Measurements from ENCODE around the gene COL19A1.
A peak's percentile ranks its signal among the peaks of the same experiment; 100 is the strongest.

COL19A1 gene

DNA sequence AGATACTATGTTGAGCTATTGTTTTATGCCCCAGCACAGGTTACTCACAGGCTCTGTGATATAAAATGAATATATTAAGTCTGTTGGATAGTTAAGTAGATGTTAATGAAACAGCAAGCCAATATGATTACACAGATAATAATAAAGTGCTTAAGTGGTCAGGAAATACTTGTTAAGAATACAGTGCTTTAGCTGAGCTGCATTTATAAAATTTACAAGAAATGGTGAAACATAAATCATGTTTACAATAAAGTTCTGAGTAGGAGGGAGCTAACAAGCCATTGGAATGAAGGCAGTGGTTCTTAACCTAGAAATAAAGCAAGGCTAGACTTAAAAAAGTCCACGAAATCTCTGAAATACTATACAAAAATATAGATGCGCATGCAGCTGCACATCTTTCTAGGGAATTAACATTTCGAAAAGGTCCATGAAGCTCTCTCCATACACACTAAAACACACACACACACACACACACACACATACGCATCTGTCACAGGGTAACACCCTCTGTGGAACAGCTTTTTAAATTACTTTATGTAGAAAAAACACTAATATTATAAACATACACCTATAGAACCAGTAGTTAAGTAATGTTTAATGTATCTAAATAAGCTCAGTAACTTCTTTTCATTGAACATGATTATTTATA, 349.2 kb downstream of the COL19A1 start:
- TF ChIP-seq MAX (IDR thresholded peaks at IDR 0.05) = no peak
- TF ChIP-seq CEBPB (IDR thresholded peaks at IDR 0.05) = no peak
- TF ChIP-seq RAD21 (IDR thresholded peaks at IDR 0.05; ENCODE audit: low read depth) = no peak
- no peak for TF ChIP-seq EGR1 (IDR thresholded peaks at IDR 0.05)
- TF ChIP-seq CREB1 (IDR thresholded peaks at IDR 0.05; ENCODE audit: low read depth) = no peak
- no peak for TF ChIP-seq ZBTB7A (IDR thresholded peaks at IDR 0.05; ENCODE audit: low read depth)
- no peak for TF ChIP-seq FOXM1 (IDR thresholded peaks at IDR 0.05; ENCODE audit: borderline replicate concordance, low read depth)
- TF ChIP-seq TAF1 (IDR thresholded peaks at IDR 0.05; ENCODE audit: low read depth) = no peak

GRCh38 chr6:70216767-70217166, 350.4 kb downstream of the COL19A1 start:
- TF ChIP-seq MAX (IDR thresholded peaks at IDR 0.05) = no peak

DNA sequence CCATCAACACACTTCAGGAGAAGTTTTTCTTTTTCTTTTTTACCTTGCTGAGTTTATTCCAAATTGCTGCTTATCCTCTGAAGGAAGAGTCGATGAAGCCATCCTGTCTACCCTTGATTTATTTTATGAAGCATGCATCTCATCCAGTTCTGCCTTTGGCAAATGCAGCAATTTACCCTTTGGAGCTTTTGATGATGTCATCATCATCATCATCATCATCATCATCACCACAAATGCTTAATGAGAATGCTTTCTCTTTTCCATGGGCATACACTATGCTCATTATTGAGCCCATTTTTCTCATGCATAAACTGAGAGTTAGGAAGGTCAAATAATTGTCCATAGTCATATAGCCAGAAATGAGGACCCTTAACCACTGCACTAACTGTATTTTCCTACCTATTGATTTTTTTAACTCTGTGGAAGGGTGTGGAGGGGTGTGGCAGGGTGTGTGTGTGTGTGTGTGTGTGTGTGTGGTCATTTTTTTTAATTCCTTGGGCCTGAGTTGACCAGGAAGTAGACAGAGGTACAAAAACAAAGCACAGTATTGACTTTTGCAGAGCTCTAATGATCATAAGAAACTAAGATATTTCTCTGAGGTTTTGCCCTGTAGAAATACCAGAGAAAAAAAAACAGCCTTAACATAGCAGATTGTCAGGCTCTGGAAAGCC, 353.7 kb downstream of the COL19A1 start:
- TF ChIP-seq MAX (IDR thresholded peaks at IDR 0.05) (no peak), CEBPB (IDR thresholded peaks at IDR 0.05) (no peak), YY1 (IDR thresholded peaks at IDR 0.05; ENCODE audit: low read depth) (no peak), TEAD4 (IDR thresholded peaks at IDR 0.05) (no peak)
- TF ChIP-seq, protein P1, sequence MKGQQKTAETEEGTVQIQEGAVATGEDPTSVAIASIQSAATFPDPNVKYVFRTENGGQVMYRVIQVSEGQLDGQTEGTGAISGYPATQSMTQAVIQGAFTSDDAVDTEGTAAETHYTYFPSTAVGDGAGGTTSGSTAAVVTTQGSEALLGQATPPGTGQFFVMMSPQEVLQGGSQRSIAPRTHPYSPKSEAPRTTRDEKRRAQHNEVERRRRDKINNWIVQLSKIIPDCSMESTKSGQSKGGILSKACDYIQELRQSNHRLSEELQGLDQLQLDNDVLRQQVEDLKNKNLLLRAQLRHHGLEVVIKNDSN (IDR thresholded peaks at IDR 0.05) = no peak

- no peak for TF ChIP-seq ZBTB7A (IDR thresholded peaks at IDR 0.05; ENCODE audit: low read depth)
- peak; percentile 77 for TF ChIP-seq RAD21 (IDR thresholded peaks at IDR 0.05; ENCODE audit: low read depth)
Observed at GRCh38 chr6:70221025-70221714, 354.8 kb downstream of the COL19A1 start.

DNA sequence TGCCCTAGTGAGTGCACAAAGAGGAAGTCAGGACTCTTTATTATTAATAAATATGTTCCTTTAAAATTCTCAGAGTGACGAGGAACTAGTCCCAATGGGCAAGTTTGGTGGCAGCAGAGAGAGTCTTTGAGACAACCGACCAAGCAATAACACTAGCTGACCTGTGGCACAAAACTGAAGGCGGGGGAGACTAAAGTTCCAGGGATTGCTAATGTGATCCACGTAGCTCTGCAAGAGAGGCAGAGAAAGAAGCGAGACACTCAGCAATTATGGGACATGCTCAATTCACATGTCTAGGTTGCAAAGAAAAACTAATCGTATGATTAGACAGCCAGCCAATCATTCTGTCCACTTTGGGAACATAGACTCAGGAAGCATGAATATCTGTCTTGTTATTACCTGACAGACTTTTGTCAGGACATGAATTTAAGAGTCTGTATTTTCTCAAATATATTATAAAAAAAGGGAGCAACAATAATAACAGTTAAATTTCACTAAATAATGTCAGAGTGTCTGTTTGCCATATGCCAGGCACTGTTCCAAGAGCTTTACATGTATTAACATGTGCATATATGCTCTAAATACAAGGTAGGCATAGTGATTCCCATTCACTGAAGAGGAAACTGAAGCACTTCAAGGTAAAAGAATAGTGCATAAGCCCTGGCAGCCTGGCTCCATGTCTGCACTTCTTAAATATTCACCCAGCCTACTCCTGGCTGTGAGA, 355.5 kb downstream of the COL19A1 start:
- TF ChIP-seq, protein P1 (IDR thresholded peaks at IDR 0.05) = no peak
- TF ChIP-seq TCF12 (IDR thresholded peaks at IDR 0.05; ENCODE audit: low read depth) (no peak), CREB1 (IDR thresholded peaks at IDR 0.05; ENCODE audit: low read depth) (no peak), EGR1 (IDR thresholded peaks at IDR 0.05) (no peak), RAD21 (IDR thresholded peaks at IDR 0.05; ENCODE audit: low read depth) (no peak), TEAD4 (IDR thresholded peaks at IDR 0.05) (no peak), MAX (IDR thresholded peaks at IDR 0.05) (no peak)

- TF ChIP-seq, protein P1 (IDR thresholded peaks at IDR 0.05) = no peak
- no peak for TF ChIP-seq NFIC (IDR thresholded peaks at IDR 0.05)
- TF ChIP-seq CREB1 (IDR thresholded peaks at IDR 0.05; ENCODE audit: low read depth) = no peak
- no peak for TF ChIP-seq YY1 (IDR thresholded peaks at IDR 0.05; ENCODE audit: low read depth)
- TF ChIP-seq REST (IDR thresholded peaks at IDR 0.05; ENCODE audit: low read depth) = no peak
- no peak for TF ChIP-seq EGR1 (IDR thresholded peaks at IDR 0.05)
- TF ChIP-seq RAD21 (IDR thresholded peaks at IDR 0.05; ENCODE audit: low read depth) = no peak
- TF ChIP-seq TCF12 (IDR thresholded peaks at IDR 0.05; ENCODE audit: low read depth) = no peak
- TF ChIP-seq MAX (IDR thresholded peaks at IDR 0.05) = no peak
- TF ChIP-seq FOXM1 (IDR thresholded peaks at IDR 0.05; ENCODE audit: borderline replicate concordance, low read depth) = no peak
- no peak for TF ChIP-seq CEBPB (IDR thresholded peaks at IDR 0.05)
- no peak for TF ChIP-seq TEAD4 (IDR thresholded peaks at IDR 0.05)
- no peak for TF ChIP-seq EP300 (IDR thresholded peaks at IDR 0.05; ENCODE audit: borderline replicate concordance)
- TF ChIP-seq ZBTB7A (IDR thresholded peaks at IDR 0.05; ENCODE audit: low read depth) = no peak
- TF ChIP-seq TAF1 (IDR thresholded peaks at IDR 0.05; ENCODE audit: low read depth) = no peak
Observed at GRCh38 chr6:70222439-70222749, 356.0 kb downstream of the COL19A1 start.

All from Ishikawa (cell line).